ENCODE data around the gene MAEA. TPM values are rescaled to one million over a fixed set of nuclear protein-coding genes. Genes with fewer than 3 reads are reported as not detected.

Gene MAEA
- total and polyA plus RNA-seq, 2 of the 8 experiments (the other 6 are each of a cell fraction or from before 2014, with no cell fraction given): 75.8 to 133 TPM

- Histone ChIP-seq H3K79me1 (ENCODE audit: low read depth, low read length) (no peaks in the 10 kb centered on the region), H3K18ac (ENCODE audit: extremely low read depth, low read length) (no peak overlapping the region), H3K79me2 (ENCODE audit: control insufficient read depth in 1 of 2, insufficient read depth in 2 of 2, low read length in 2 of 2) (no peaks in the 10 kb centered on the region), H4K20me1 (replicated peaks in 1 of 2; ENCODE audit: control insufficient read depth in 1 of 2, insufficient read depth in 2 of 2, low read length in 2 of 2) (peaks cover 0 to 2% of the 10 kb centered on the region in 2 experiments), H3K9me3 (ENCODE audit: insufficient read depth in 2 of 2, low read depth in 1 of 2, low read length in 1 of 2) (no peaks in the 10 kb centered on the region), H2BK5ac (ENCODE audit: low read depth, low read length) (no peak overlapping the region), H3K27ac (ENCODE audit: low read depth, low read length) (no peak overlapping the region), H3K14ac (ENCODE audit: insufficient read length) (no peak overlapping the region), H2BK20ac (ENCODE audit: low read length) (no peak overlapping the region), H2BK15ac (ENCODE audit: low read length) (no peak overlapping the region), H3K4me2 (ENCODE audit: insufficient read depth in 1 of 2, low read depth in 2 of 2, low read length in 2 of 2) (no peak overlapping the region), H3K4me1 (replicated peaks in 1 of 4; ENCODE audit: control insufficient read depth in 3 of 4, insufficient read depth in 4 of 4, low read length in 3 of 4) (no peaks in the 10 kb centered on the region), H2AK5ac (ENCODE audit: low read depth, low read length) (no peak overlapping the region), H4K8ac (ENCODE audit: extremely low read depth, insufficient read depth, low read length) (no peak overlapping the region; the same call in 1 of the 2 replicates), H4K5ac (ENCODE audit: insufficient read length, low read depth, low read length) (no peak overlapping the region), H3K9ac (replicated peaks in 1 of 4; ENCODE audit: extremely low read depth in 1 of 4, low read depth in 3 of 4, low read length in 3 of 4) (no peak overlapping the region), H3K56ac (replicated peaks; ENCODE audit: insufficient read length, low read depth, low read length) (no peak overlapping the region), H2BK12ac (ENCODE audit: low read depth, low read length) (no peak overlapping the region), H3K4me3 (ENCODE audit: extremely low read depth in 1 of 4, insufficient read depth in 2 of 4, low read depth in 3 of 4, low read length in 4 of 4) (no peak overlapping the region), H3K4ac (replicated peaks; ENCODE audit: insufficient read length, low read depth, low read length) (no peak overlapping the region), H3K23ac (ENCODE audit: insufficient read length) (no peak overlapping the region), H4K91ac (replicated peaks; ENCODE audit: insufficient read length, low read length) (no peak overlapping the region), H2BK120ac (replicated peaks; ENCODE audit: low read depth, low read length) (no peak overlapping the region), H3K23me2 (ENCODE audit: low read depth, low read length) (no peaks in the 10 kb centered on the region), H2AFZ (ENCODE audit: low read length) (no peak overlapping the region), H3K36me3 (ENCODE audit: control insufficient read depth in 2 of 4, insufficient read depth in 4 of 4, low read length in 3 of 4) (peaks cover 0 to 8% (median 3%) of the 10 kb centered on the region in 4 experiments; a peak in 3 of 8 replicates), H3K27me3 (replicated peaks in 1 of 4; ENCODE audit: control insufficient read depth in 3 of 4, extremely low read depth in 1 of 4, insufficient read depth in 3 of 4, low read length in 3 of 4) (no peaks in the 10 kb centered on the region)
- POLR2A ChIA-PET (ENCODE audit: partially characterized antibody): no interaction called here
- WGBS, 2 experiments (ENCODE audit: extremely low coverage in 1 of 2, insufficient coverage in 1 of 2, insufficient read length in 1 of 2, insufficient replicate concordance in 2 of 2, low coverage in 1 of 2, low lambda C conversion rate in 2 of 2, missing lambda C conversion rate in 1 of 2): 94% methylated on average over 44 of the region's 44 CpGs; no CpG with 5 or more reads in 1 of the 2 experiments
- FAIRE-seq (no peak), DNase-seq (ENCODE audit: low read depth in 1 of 2, low spot score in 2 of 2) (no peak)
- CTCF ChIA-PET (ENCODE audit: partially characterized antibody): interaction anchor here (0.6 to 1.0 kb wide), 2 partner anchors 20 to 573 kb away, joined by 4 to 6 read pairs; no protein-coding TSS in a partner anchor
- TF ChIP-seq GABPA (IDR thresholded peaks at IDR 0.05; ENCODE audit: borderline replicate concordance, insufficient read depth, low read length) (no peak), SIX5 (IDR thresholded peaks at IDR 0.05; ENCODE audit: low read depth, low read length) (no peak), MAX (IDR thresholded peaks at IDR 0.05) (no peak), SIN3A (conservative IDR thresholded peaks at IDR 0.05 in 1 of 2, IDR thresholded peaks at IDR 0.05 in 1 of 2; ENCODE audit: low read depth in 1 of 2, low read length in 2 of 2) (no peak), CTCF (IDR thresholded peaks at IDR 0.05; ENCODE audit: control extremely low read depth in 1 of 3, insufficient read depth in 1 of 3, low read depth in 1 of 3, low read length in 3 of 3) (no peak), SUZ12 (IDR thresholded peaks at IDR 0.05; ENCODE audit: low read length) (no peak), ASH2L (IDR thresholded peaks at IDR 0.05; ENCODE audit: low read length) (no peak), ZNF274 (IDR thresholded peaks at IDR 0.05; ENCODE audit: borderline replicate concordance, extremely low read depth, low read length) (no peak)
These were observed 96.0 kb downstream of the MAEA start for GRCh38 chr4:1385373-1386340.

Measured in H1 (cell line).